Stimulated activated memory B cell treated with anti-CD40 and anti-IgM and Interleukin-4, amounts not matched to agents 10 μg/mL and 1 μg/mL and 100 μg/mL, for 72 hours (primary cell): Measurements from ENCODE around the gene SIGLEC12.
A peak's percentile ranks its signal among the peaks of the same experiment; 100 is the strongest.
"Not testable (repeated sequence)": the region's sequence is repeated elsewhere in the genome, so short reads cannot be mapped to it uniquely, and the experiment has no call there.

ENCODE experiments used
- ATAC-seq: fragments of 150-1000 bp; cut with Tn5 transposase; 2 replicates; pipeline ENCODE4 v1.10.0; 2021
- H3K27ac Mint-ChIP-seq: one replicate; pipeline ENCODE4 v1.8.0; 2022; ENCODE audit warnings: mild to moderate bottlenecking, mixed read lengths
- H3K27me3 Mint-ChIP-seq: one replicate; pipeline ENCODE4 v1.8.0; 2022; ENCODE audit warnings: mixed read lengths
- H3K36me3 Mint-ChIP-seq: one replicate; pipeline ENCODE4 v1.8.0; 2022; ENCODE audit warnings: mixed read lengths
- H3K4me1 Mint-ChIP-seq: one replicate; pipeline ENCODE4 v1.8.0; 2022; ENCODE audit warnings: mixed read lengths
- H3K4me3 Mint-ChIP-seq: one replicate; pipeline ENCODE4 v1.8.0; 2022; ENCODE audit warnings: mild to moderate bottlenecking, moderate library complexity, mixed read lengths
- H3K9me3 Mint-ChIP-seq: one replicate; pipeline ENCODE4 v1.8.0; 2022; ENCODE audit warnings: mixed read lengths

Gene SIGLEC12

DNA sequence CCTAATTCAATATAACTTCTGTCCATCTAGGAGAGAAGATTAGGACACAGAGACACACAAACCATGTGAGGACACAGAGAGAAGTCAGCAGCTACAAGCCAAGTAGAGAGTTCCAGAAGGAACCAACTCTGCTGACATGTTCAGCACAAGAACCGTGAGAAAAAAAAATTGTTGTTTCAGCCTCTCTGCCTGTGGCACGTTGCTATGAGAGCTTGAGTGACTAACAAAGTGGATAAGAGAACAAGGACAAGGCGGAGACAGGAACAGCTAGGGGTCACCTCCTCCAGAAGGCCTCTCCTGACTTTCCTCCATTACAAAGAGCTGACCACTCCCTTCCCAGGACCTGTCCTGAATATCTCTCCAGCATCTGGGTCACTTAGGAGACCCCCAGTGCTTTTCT lies 5.6 kb upstream of the SIGLEC12 start:
- Mint-ChIP-seq H3K27me3 (peaks cover 11% of the 10 kb centered on the region), H3K27ac (no peak overlapping the region), H3K36me3 (peaks cover 6% of the 10 kb centered on the region), H3K4me1 (peaks cover 5% of the 10 kb centered on the region), H3K9me3 (peaks cover 5% of the 10 kb centered on the region), H3K4me3 (no peak overlapping the region)
- ATAC-seq, result no peak

DNA sequence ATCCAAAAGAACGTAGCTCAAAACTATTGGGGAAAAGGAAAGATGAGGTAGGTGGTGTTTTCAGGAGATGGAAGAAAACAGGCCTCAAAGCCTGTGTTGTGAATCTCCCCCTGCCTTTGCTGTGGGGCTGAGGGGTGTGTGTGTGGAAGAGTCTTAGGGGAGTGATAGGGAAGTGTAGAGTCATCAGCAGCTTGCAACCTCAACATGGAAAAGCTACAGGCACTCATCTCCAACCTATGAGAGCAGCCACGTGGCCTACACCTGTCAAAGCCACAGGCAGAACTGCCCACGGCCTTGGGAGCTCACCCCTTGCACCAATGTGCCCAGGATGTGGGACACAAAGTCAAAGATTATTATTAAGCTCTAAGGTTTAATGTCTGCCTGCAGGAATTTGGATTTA lies 4.3 kb upstream of the SIGLEC12 start:
- ATAC-seq, result no peak

DNA sequence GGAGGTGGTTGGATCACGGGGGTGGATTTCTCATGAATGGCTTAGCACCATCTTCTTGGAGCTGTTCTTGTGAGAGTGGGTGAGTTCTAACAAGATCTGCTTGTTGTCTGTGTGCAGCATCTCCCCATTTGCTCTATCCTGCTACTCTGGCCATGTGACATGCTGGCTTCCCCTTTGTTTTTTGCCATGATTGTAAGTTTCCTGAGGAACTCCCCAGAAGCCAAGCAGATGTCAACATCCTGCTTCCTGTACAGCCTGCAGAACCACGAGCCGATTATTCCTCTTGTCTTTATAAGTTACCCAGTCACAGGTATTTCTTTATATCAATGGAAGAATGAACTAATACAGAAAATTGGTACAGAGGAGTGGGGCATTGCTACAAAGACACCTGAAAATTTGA lies 2.3 kb upstream of the SIGLEC12 start:
- H3K36me3 Mint-ChIP-seq, result peaks cover 6% of the 10 kb centered on the region
- H3K27me3 Mint-ChIP-seq, result peaks cover 14% of the 10 kb centered on the region
- H3K4me1 Mint-ChIP-seq, result peaks cover 24% of the 10 kb centered on the region
- no peak overlapping the region for H3K4me3 Mint-ChIP-seq
- ATAC-seq, result no peak
- H3K27ac Mint-ChIP-seq, result no peak overlapping the region
- peaks cover 5% of the 10 kb centered on the region for H3K9me3 Mint-ChIP-seq

More for the DNA sequence above, 4.3 kb upstream of the SIGLEC12 start:
- H3K9me3 Mint-ChIP-seq, result peaks cover 5% of the 10 kb centered on the region
- peaks cover 6% of the 10 kb centered on the region for H3K36me3 Mint-ChIP-seq
- H3K27ac Mint-ChIP-seq, result no peak overlapping the region
- peaks cover 11% of the 10 kb centered on the region for H3K27me3 Mint-ChIP-seq
- peaks cover 18% of the 10 kb centered on the region for H3K4me1 Mint-ChIP-seq
- H3K4me3 Mint-ChIP-seq, result no peak overlapping the region

DNA sequence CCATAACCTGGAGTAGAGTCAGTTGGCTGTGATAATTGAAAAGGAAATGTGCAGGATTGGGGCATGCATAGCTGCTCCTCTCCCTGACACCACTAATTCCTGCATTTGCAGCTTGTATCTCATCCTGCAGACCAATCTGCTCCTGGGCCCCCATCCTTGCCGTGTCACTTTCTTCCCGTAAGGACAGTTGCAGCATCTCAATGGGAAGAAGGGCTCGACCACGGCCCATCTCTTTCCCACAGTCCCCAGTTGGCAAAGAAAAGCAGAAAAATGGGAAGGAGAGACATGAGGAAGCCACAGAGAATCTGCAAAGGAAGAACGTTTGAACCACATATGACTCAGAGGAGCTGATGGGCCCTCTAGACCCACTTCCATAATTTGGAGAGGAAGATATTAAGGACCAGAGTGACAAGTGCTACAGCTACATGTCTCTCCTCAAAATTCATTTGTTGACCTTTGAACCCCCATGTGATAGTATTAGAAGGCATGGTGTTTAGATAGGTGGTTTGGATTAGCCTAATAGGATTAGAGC lies 1.8 kb upstream of the SIGLEC12 start:
- Mint-ChIP-seq H3K4me3 (no peak overlapping the region), H3K36me3 (peaks cover 6% of the 10 kb centered on the region), H3K9me3 (peaks cover 5% of the 10 kb centered on the region), H3K4me1 (peaks cover 24% of the 10 kb centered on the region), H3K27ac (no peak overlapping the region), H3K27me3 (peaks cover 9% of the 10 kb centered on the region)
- ATAC-seq, result no peak

DNA sequence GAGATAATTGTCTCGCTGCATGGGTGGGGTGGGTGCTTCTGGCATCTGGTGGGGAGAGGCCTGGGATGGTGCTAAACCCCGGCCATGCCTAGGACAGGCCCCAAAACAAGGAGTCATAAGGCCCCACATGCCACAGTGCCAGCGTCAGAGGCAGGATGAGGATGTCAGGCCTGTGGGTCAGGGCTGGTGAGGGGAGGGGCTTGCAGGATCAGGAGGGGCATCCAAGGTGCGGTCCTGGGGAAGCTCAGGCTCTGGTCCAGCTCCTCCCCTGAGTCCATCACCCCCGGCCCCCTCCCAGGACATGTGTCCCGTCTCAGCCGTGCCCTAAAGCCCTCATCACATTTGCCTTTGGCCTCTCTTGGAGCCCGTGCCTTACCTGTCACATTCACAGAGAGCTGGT lies 669 bp downstream of the SIGLEC12 start:
- not testable (repeated sequence) for ATAC-seq, H3K36me3 Mint-ChIP-seq, H3K27me3 Mint-ChIP-seq, H3K9me3 Mint-ChIP-seq, H3K27ac Mint-ChIP-seq, H3K4me3 Mint-ChIP-seq
- peaks cover 24% of the 10 kb centered on the region for H3K4me1 Mint-ChIP-seq

DNA sequence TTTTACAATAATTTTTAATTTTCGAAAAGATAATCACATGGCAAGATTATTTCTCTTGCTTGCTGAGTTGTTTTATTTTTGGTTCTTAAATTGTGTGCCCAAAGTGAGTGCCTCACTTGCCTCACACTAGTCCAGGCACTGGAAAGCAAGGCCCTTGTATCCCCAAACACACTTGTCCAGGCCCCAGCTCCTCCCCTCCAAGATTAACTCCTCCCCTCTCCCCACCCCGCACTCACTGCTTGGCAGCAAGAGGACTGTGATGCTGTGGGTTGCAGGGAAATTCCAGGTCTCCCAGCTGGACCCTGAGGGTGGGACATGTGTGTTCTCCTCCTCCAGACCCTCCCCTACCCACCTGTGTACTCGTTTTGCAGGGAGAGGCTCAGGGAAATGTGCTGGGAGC lies 3.9 kb downstream of the SIGLEC12 start:
- no peak overlapping the region for H3K4me3 Mint-ChIP-seq
- no peak for ATAC-seq
- H3K27me3 Mint-ChIP-seq, result peaks cover 14% of the 10 kb centered on the region
- H3K4me1 Mint-ChIP-seq, result peaks cover 27% of the 10 kb centered on the region
- H3K27ac Mint-ChIP-seq, result no peak overlapping the region
- no peaks in the 10 kb centered on the region for H3K9me3 Mint-ChIP-seq
- H3K36me3 Mint-ChIP-seq, result no peaks in the 10 kb centered on the region

DNA sequence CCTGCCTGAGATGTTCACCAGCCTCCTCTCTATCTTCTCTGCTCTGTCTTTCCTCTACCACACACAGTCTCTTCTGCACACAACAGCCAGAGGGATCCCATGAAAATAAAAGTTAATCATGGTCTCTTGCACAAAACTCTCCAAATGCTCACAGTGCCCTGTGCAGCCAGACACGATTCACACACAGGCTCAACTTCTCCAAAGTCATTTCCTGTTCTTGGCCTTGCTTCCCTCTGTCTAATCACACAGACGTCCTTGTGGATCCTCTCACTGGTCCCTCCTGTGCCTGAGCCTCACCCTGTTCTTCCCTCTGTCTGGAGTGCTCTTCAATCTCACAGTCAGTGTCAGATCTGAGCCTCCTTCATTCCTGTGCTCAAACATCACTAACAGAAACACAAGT lies 7.8 kb downstream of the SIGLEC12 start:
- Mint-ChIP-seq H3K36me3 (no peaks in the 10 kb centered on the region), H3K4me1 (peaks cover 8% of the 10 kb centered on the region), H3K27ac (no peak overlapping the region), H3K4me3 (no peak overlapping the region), H3K9me3 (no peaks in the 10 kb centered on the region), H3K27me3 (peaks cover 15% of the 10 kb centered on the region)
- no peak for ATAC-seq

DNA sequence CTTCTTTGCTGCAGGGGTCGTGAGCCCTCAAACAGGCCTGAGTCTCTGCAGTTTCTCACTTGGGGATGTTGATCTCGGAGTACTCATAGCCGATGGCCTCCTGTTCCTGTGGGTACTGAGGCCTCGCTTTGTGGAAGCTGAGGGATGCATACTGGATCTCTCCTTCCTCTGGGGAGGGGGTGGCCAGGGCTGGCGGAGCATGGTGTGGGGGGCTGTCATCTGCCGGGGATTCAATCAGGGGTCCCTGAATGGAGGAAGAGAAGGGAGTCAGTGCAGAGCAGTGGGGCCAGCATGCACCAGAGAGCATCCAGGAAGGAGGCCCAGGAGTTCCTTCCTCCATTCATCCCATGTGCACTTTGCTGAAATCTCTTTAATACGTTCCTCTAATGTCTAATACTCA lies 10.0 kb downstream of the SIGLEC12 start:
- Mint-ChIP-seq H3K27ac (no peak overlapping the region), H3K9me3 (no peaks in the 10 kb centered on the region)

DNA sequence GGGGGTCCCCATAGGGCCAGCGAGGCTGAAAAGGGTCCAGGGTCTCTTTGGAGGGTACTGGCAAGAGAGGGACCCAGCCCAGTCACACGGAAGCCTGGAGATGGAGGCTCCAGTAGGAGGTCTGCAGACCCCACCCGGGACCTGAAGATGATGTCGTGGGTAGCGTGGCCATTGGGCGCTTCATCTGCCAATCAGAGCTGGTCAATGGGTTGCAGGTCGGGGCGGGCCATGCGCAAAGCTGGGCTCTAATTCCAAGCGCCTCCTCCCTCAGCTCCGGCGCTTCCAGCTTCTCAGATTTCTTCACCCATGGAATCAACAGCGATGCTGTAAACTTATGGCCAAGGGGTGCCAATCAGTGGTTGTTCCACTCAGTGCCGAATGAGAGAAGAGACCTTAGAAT lies 10.9 kb downstream of the SIGLEC12 start:
- Mint-ChIP-seq H3K27me3 (peaks cover 15% of the 10 kb centered on the region), H3K4me3 (no peak overlapping the region), H3K27ac (no peak overlapping the region), H3K4me1 (peaks cover 8% of the 10 kb centered on the region), H3K9me3 (peaks cover 4% of the 10 kb centered on the region), H3K36me3 (no peaks in the 10 kb centered on the region)
- ATAC-seq, result no peak

More for the DNA sequence above, 10.0 kb downstream of the SIGLEC12 start:
- H3K36me3 Mint-ChIP-seq, result no peaks in the 10 kb centered on the region
- no peak for ATAC-seq
- peaks cover 8% of the 10 kb centered on the region for H3K4me1 Mint-ChIP-seq
- H3K27me3 Mint-ChIP-seq, result peaks cover 15% of the 10 kb centered on the region
- no peak overlapping the region for H3K4me3 Mint-ChIP-seq

DNA sequence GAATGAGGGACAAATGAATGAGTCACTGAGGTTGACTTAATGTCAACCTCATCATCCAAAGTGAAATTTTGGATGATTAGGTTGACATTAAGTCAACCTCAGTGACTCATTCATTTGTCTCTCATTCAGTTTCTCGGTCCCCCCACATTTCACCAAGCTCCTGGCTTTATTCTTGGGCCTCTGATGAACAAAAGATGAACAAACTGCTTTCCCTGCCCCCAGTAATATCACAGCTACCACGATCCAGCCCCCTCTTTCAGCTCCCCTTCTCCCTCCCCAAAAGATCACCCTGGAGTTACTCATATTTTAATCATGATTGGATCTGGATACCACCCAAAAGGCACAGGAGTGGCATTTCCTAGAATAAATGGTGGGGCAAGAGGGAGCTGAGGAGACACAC lies 12.5 kb downstream of the SIGLEC12 start:
- ATAC-seq, result no peak
- Mint-ChIP-seq H3K27ac (no peak overlapping the region), H3K9me3 (peaks cover 4% of the 10 kb centered on the region), H3K4me1 (peaks cover 8% of the 10 kb centered on the region), H3K27me3 (peaks cover 23% of the 10 kb centered on the region), H3K36me3 (no peaks in the 10 kb centered on the region), H3K4me3 (no peak overlapping the region)

DNA sequence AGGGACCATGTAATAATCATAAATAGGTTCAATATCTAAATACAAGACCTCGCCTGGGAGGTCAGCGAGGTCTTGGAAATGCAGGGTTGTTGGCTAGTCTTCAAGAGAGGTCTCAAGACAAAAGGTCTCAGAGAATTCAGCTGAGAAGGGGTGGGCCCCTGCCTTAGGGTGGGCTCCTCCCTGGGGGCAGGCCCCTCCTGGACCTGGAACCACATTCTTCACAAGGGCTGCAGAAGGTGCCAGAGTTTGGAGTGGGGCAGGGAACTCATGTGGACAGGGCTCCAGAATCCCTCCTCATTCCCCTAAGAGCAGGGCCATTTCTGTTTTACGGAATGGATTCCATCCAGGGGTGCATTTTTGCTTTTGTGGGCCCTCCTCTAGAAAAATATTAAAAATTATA lies 13.1 kb downstream of the SIGLEC12 start:
- peaks cover 3% of the 10 kb centered on the region for H3K4me1 Mint-ChIP-seq
- H3K27ac Mint-ChIP-seq, result no peak overlapping the region
- no peak overlapping the region for H3K4me3 Mint-ChIP-seq
- no peak for ATAC-seq
- peaks cover 18% of the 10 kb centered on the region for H3K27me3 Mint-ChIP-seq
- peaks cover 4% of the 10 kb centered on the region for H3K9me3 Mint-ChIP-seq
- no peaks in the 10 kb centered on the region for H3K36me3 Mint-ChIP-seq

DNA sequence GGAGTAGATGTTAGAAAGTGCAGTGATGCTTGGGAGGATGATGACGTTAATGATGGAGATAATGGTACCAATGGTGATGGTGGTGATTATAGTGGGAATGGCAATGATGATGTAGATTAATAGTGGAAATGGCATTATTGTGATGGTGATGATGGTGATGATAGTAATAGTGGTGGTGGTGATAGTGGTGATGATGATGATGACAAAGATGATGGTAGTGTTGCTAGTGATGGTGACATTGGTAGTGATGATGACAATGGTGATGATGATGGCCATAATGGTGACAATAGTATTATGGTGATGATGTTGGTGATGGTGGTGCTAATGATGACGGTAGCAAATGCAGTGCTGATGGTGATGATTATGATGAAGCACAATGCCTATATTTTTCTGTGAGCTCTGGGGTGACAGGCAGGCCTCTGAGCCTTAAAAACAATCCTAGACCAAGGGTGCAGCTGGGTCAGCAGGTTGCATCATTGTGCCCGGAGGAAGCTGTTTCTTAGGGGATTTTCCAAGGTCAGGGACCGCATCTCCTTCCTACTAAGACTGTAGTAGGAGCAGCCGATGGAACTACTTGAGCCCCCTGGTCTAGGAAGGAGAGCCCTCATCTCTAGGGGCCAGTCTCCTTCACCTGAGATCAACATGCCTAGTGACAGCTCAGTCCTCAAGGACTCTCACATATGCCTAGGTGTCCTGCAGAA lies 15.5 kb downstream of the SIGLEC12 start:
- Mint-ChIP-seq H3K9me3 (peaks cover 4% of the 10 kb centered on the region), H3K4me3 (no peak overlapping the region), H3K27me3 (peaks cover 22% of the 10 kb centered on the region), H3K4me1 (no peaks in the 10 kb centered on the region), H3K36me3 (no peaks in the 10 kb centered on the region), H3K27ac (no peak overlapping the region)
- ATAC-seq, result no peak

DNA sequence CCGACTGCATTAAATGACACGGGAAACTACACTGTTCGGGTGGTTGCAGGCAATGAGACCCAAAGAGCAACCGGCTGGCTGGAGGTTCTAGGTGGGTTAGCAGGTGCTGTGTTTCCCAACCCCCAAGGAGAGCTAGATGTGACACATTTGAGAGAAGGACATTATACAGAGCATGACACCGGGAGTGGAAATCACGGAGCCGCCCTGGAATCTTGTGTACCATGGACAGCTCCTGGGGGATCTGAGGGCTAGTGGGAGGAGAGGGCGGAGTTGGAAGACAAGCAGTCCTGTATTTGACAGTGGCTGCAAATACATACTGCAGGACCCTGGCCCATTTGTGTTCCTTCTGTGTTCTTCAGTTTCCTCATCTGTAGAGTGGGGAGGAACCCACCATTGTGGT lies 21.0 kb downstream of the SIGLEC12 start:
- H3K27me3 Mint-ChIP-seq, result peaks cover 48% of the 10 kb centered on the region
- H3K27ac Mint-ChIP-seq, result no peak overlapping the region

DNA sequence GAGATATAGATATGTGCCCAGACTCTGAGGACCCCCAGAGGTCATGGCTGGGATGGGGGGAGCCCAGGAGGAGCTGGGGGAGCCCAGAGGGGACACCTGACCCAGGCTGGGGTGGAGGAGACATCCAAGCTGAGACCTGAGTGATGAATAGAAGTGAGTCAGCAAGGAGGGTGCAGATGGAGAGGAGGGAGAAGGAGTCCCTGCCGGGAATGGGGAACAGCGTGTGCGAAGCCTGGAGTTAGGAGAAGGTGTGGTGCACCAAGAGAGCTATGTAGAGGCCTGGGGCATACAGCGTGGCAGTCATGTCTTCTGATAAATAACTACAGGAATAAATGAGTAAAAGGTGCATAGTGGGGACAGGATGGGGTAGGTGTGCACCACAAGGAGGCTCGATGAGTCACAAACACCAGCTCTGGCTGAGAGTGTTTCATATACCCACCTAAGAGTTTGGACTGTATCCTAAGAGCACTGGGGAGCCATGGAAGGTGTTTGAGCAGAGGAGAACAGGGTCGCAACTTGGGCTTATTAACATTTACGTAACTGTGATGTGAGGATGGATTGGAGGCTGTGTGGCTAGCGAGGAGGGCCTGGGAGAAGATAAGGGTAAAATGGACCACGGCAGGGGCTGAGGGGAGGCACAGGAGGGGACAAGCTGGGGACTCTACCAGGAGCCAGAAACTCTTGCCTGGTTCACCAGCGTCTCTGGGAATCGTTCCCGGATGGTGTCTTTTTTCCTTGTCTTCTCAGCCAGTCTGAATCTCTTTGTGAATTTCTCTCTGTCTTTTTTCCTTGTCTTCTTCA lies 21.9 kb downstream of the SIGLEC12 start:
- peaks cover 45% of the 10 kb centered on the region for H3K27me3 Mint-ChIP-seq
- H3K36me3 Mint-ChIP-seq, result no peaks in the 10 kb centered on the region
- peak; percentile 38 for ATAC-seq
- no peak overlapping the region for H3K4me3 Mint-ChIP-seq
- H3K27ac Mint-ChIP-seq, result no peak overlapping the region
- peaks cover 6% of the 10 kb centered on the region for H3K4me1 Mint-ChIP-seq
- no peaks in the 10 kb centered on the region for H3K9me3 Mint-ChIP-seq

More for the DNA sequence above, 21.0 kb downstream of the SIGLEC12 start:
- ATAC-seq, result no peak
- Mint-ChIP-seq H3K9me3 (no peaks in the 10 kb centered on the region), H3K4me3 (no peak overlapping the region), H3K4me1 (peaks cover 6% of the 10 kb centered on the region), H3K36me3 (no peaks in the 10 kb centered on the region)

DNA sequence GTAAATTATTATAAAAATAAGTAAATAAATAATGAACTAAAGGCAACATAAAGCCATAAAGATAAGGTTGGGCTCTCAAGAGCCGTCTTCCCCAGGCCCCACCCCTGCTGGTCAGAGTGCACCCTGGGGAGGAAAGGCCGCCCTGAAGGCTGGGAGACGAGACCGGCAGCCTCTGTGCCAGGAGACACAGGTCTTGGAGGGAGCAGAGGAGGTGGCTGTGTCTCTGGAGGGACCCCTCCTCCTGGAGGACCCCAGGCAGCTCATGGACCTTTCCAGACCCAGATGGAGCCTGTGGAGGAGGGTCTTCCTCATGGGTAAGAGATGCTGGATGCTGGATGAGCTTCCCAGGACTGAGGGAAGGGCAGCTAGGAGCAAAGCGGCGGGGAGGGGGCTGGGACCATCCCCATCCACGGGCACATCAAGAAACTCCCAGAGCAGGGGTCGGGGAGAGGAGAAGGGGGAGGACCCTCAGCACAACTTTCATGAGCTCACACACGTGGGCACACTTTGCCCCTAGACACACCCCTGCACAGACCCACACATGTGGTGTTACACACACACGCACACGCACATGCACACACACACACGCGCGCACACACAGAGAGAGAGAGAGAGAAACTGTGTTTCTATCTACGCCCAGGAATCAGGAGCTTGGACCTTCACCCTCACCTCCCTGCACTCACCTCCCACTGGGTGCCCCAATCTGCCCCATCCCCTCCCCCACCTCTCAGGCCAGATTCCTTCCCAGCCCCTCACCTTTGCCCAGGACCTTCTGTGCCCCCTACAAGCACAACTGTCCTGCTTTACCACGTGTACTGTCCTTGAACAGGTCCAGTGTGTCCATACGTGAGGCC lies 23.0 kb downstream of the SIGLEC12 start, which contains the start of gene CEACAM18:
Gene CEACAM18 (plus strand): TSS at position 159 of the 854 bp plus-strand sequence.
- ATAC-seq, result no peak
- peaks cover 39% of the 10 kb centered on the region for H3K27me3 Mint-ChIP-seq
- no peak within 1 kb of the TSS for H3K27ac Mint-ChIP-seq
- H3K36me3 Mint-ChIP-seq, result no peaks in the 10 kb centered on the region
- no peaks in the 10 kb centered on the region for H3K9me3 Mint-ChIP-seq
- H3K4me3 Mint-ChIP-seq, result no peak within 1 kb of the TSS
- H3K4me1 Mint-ChIP-seq, result peaks cover 7% of the 10 kb centered on the region
